Neural cell (in vitro differentiated cells): ENCODE data around the gene CCDC85C.

Experiments
- EP300 ChIP-seq: fragments of 450-650 bp; conservative IDR thresholded peaks from 2 replicates; pipeline ENCODE4 v1.6.1; 2014; ENCODE audit warnings: antibody characterized with exemption, mild to moderate bottlenecking, moderate library complexity; ENCODE audit not compliant: poor library complexity, severe bottlenecking
- EZH2 ChIP-seq: fragments of 200-600, 300-800 bp; shearing (Covaris generic), sonication (generic); IDR thresholded peaks from 2 replicates; pipeline ENCODE4 v1.6.1; 2014; ENCODE audit warnings: antibody characterized with exemption, low read length, borderline replicate concordance, mild to moderate bottlenecking; ENCODE audit not compliant: insufficient read depth, poor library complexity, severe bottlenecking
- MXI1 ChIP-seq: fragments of 450-650 bp; conservative IDR thresholded peaks from 2 replicates; pipeline ENCODE4 v1.6.1; 2014; ENCODE audit warnings: antibody characterized with exemption, mild to moderate bottlenecking; ENCODE audit not compliant: poor library complexity, severe bottlenecking
- POLR2AphosphoS5 ChIP-seq: IDR thresholded peaks from 2 replicates; pipeline ENCODE4 v1.6.1; 2012
- RAD21 ChIP-seq: fragments of 450-650 bp; conservative IDR thresholded peaks from 2 replicates; pipeline ENCODE4 v1.6.1; 2014; ENCODE audit warnings: antibody characterized with exemption, mild to moderate bottlenecking, moderate library complexity
- SMC3 ChIP-seq: fragments of 450-650 bp; conservative IDR thresholded peaks from 2 replicates; pipeline ENCODE4 v1.6.1; 2014; ENCODE audit warnings: antibody characterized with exemption, mild to moderate bottlenecking, moderate library complexity; ENCODE audit not compliant: poor library complexity
- TAF1 ChIP-seq: IDR thresholded peaks from 2 replicates; pipeline ENCODE4 v1.6.1; 2012; ENCODE audit warnings: low read depth
- TF ChIP-seq, protein P1 (sequence below): fragments of 450-650 bp; IDR thresholded peaks from 2 replicates; pipeline ENCODE4 v1.5.1; 2014; ENCODE audit warnings: antibody characterized with exemption, mild to moderate bottlenecking, moderate library complexity; ENCODE audit not compliant: poor library complexity, severe bottlenecking
- TF ChIP-seq, protein P2 (sequence below): IDR thresholded peaks from 2 replicates; pipeline ENCODE4 v1.6.1; 2012; ENCODE audit warnings: borderline replicate concordance

DNA sequence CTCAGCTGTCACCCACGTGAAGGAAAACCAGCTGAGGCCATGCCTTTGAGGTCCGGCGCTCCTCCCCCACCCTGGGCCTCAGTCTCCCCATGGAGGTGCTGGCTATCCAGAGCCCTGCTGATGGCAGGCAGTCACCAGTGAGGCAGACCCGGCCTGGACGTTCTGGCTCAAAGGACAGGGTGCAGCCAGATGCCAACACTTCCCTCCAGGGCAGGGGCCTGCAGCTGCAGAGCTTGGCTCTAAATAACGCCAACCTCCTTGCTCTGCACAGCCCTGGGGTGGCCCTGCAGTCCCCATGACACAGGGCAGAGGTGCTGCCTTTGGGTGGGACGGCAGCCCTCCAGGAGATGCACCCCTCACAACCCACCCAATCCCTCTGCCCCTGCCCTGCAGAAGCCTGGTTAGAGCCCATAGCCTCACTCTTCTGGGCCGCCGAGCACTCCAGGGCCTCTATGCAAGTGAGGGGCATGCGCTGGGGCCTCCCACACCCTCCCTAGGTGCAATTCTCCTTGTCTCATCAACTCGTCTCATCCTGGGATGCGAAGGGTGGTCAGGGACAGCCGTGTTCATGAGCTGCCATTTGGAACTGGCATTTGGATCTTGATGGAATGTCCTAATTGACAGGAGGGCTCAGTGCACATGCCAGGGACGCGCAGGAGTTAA is 30.4 kb downstream of the CCDC85C start:
- TF ChIP-seq, protein P1, sequence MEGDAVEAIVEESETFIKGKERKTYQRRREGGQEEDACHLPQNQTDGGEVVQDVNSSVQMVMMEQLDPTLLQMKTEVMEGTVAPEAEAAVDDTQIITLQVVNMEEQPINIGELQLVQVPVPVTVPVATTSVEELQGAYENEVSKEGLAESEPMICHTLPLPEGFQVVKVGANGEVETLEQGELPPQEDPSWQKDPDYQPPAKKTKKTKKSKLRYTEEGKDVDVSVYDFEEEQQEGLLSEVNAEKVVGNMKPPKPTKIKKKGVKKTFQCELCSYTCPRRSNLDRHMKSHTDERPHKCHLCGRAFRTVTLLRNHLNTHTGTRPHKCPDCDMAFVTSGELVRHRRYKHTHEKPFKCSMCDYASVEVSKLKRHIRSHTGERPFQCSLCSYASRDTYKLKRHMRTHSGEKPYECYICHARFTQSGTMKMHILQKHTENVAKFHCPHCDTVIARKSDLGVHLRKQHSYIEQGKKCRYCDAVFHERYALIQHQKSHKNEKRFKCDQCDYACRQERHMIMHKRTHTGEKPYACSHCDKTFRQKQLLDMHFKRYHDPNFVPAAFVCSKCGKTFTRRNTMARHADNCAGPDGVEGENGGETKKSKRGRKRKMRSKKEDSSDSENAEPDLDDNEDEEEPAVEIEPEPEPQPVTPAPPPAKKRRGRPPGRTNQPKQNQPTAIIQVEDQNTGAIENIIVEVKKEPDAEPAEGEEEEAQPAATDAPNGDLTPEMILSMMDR: no peak
- no peak for TF ChIP-seq RAD21
- peak; percentile 20 for TF ChIP-seq EP300
- no peak for TF ChIP-seq POLR2AphosphoS5
- TF ChIP-seq TAF1: no peak
- TF ChIP-seq MXI1: no peak
- TF ChIP-seq SMC3: no peak
- TF ChIP-seq EZH2: no peak
- TF ChIP-seq, protein P2, sequence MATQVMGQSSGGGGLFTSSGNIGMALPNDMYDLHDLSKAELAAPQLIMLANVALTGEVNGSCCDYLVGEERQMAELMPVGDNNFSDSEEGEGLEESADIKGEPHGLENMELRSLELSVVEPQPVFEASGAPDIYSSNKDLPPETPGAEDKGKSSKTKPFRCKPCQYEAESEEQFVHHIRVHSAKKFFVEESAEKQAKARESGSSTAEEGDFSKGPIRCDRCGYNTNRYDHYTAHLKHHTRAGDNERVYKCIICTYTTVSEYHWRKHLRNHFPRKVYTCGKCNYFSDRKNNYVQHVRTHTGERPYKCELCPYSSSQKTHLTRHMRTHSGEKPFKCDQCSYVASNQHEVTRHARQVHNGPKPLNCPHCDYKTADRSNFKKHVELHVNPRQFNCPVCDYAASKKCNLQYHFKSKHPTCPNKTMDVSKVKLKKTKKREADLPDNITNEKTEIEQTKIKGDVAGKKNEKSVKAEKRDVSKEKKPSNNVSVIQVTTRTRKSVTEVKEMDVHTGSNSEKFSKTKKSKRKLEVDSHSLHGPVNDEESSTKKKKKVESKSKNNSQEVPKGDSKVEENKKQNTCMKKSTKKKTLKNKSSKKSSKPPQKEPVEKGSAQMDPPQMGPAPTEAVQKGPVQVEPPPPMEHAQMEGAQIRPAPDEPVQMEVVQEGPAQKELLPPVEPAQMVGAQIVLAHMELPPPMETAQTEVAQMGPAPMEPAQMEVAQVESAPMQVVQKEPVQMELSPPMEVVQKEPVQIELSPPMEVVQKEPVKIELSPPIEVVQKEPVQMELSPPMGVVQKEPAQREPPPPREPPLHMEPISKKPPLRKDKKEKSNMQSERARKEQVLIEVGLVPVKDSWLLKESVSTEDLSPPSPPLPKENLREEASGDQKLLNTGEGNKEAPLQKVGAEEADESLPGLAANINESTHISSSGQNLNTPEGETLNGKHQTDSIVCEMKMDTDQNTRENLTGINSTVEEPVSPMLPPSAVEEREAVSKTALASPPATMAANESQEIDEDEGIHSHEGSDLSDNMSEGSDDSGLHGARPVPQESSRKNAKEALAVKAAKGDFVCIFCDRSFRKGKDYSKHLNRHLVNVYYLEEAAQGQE: no peak
